Aorta (tissue), 5 donors: ENCODE measurements around the gene HDHD2. TPM values are rescaled to one million over a fixed set of nuclear protein-coding genes. Genes with fewer than 3 reads are reported as not detected.

Experiments
- ATAC-seq: fragments of 200-7000 bp; cut with Tn5 transposase; one replicate; pipeline ENCODE4 v1.9.1; 2022; ENCODE audit warnings: moderate library complexity; ENCODE audit not compliant: low FRiP score
- DNase-seq, 2 donors: peaks; one replicate each; pipeline ENCODE4 v3.0.0-alpha.2; 2020
- H3K27ac ChIP-seq, 2 donors: one replicate each; pipeline ENCODE4 v1.5.1; 2013; ENCODE audit warnings: low read length in 2 of 2, mild to moderate bottlenecking in 2 of 2, moderate library complexity in 2 of 2, control low read depth in 1 of 2, inconsistent platforms in 1 of 2, low read depth in 1 of 2
- H3K27me3 ChIP-seq, 2 donors: one replicate each; pipeline ENCODE4 v1.6.1; 2013; ENCODE audit warnings: control low read depth in 1 of 2, low read length in 1 of 2, mild to moderate bottlenecking in 1 of 2, moderate library complexity in 1 of 2; ENCODE audit not compliant: insufficient read depth in 2 of 2, control insufficient read depth in 1 of 2
- H3K36me3 ChIP-seq, 2 donors: one replicate each; pipeline ENCODE4 v1.6.1; 2013; ENCODE audit warnings: control low read depth in 1 of 2, low read length in 1 of 2, mild to moderate bottlenecking in 1 of 2; ENCODE audit not compliant: insufficient read depth in 2 of 2, control insufficient read depth in 1 of 2
- H3K4me1 ChIP-seq, 2 donors: one replicate each; pipeline ENCODE4 v1.6.1; 2013; ENCODE audit warnings: low read length in 2 of 2, control low read depth in 1 of 2, mild to moderate bottlenecking in 1 of 2, moderate library complexity in 1 of 2; ENCODE audit not compliant: insufficient read depth in 2 of 2, control insufficient read depth in 1 of 2
- H3K4me3 ChIP-seq, 2 donors: one replicate each; pipeline ENCODE4 v1.5.1; 2013; ENCODE audit warnings: low read length in 2 of 2, control low read depth in 1 of 2, mild to moderate bottlenecking in 1 of 2
- H3K9me3 ChIP-seq: one replicate; pipeline ENCODE4 v1.6.1; 2013; ENCODE audit warnings: mild to moderate bottlenecking, low read length; ENCODE audit not compliant: control insufficient read depth
- WGBS, 2 donors: extraction: QIAGEN DNeasy Blood & Tissue Kit; methylation state at CpG; one replicate each; pipeline ENCODE4 v1.1.7; 2013; 5-methylcytosine and 5-hydroxymethylcytosine counted together
- intact Hi-C, 2 donors: fragments of 100-400 bp; cut with DNase I; formaldehyde crosslinking; loops; one replicate each; pipeline versions ENCODE4 v1.14.2 to v1.15.0; 2022
- polyA plus RNA-seq, 2 donors: library from polyadenylated mRNA; stranded (reverse); fragments of 200-250 nt; gene quantifications; one replicate each; pipeline ENCODE4 v1.2.3, GENCODE V29; 2013
- total RNA-seq, 2 donors: library from RNA; stranded (reverse); fragmentation: NEBNext Ultra II Directional; extraction: Animal tissue kit (Norgen Biotek cat#: 25700); gene quantifications; one replicate each; pipeline ENCODE4 v1.2.1, GENCODE V29; 2021
- donor health status: healthy with polysubstance abuse.
- donor health status: Bipolar disorder and iron deficiency.
- donor health status: DM: no; HTN: no; CAD: no.
- donor health status: DM: no; HTN: no; CAD: no.
- donor health status: DM: yes; HTN: yes; CAD: no.

The HDHD2 gene
- total and polyA plus RNA-seq, 4 donors = 19.2 to 34.1 (median 28.1) TPM

DNA sequence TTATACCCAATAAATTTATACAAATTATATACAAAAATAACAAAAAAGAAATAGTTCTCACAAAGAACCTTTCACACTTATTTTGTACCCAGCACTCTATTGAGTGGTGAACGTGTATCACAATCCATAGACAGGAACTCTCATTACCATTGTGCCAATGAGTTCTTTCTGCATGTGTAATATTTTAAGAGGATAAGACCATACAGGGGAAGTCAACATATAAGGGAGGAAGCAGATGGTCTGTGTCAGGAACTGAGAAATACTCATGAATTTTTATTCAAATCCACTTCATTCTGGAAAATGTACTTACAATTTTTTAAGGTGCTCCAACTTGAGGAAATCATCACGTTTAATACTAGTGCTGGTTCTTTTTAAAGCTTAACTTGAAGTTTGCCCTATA, 87.8 kb downstream of the HDHD2 start:
- Histone ChIP-seq H3K9me3 (peaks cover 2% of the 10 kb centered on the region), H3K4me1 (no peaks in the 10 kb centered on the region), H3K36me3 (no peaks in the 10 kb centered on the region), H3K27me3 (no peaks in the 10 kb centered on the region), H3K4me3 (no peak overlapping the region), H3K27ac (no peak overlapping the region)
- no peak for DNase-seq
- WGBS, 2 donors = 61 to 63% methylated on average over 2 of the region's 2 CpGs
- no peak for ATAC-seq
- intact Hi-C loops = no loop called here

Other genes starting within 250 kb of the HDHD2 start
- gene PIAS2, start 233.0 kb downstream of the HDHD2 start, total RNA-seq = 10 to 100 TPM; 40.9 to 45.5 TPM
- 1 to 10 TPM; 5.0 to 8.9 TPM for gene PIAS2, start 233.0 kb downstream of the HDHD2 start, polyA plus RNA-seq
- 1 to 10 TPM; 1.8 to 3.2 TPM for gene KATNAL2, start 232.9 kb downstream of the HDHD2 start, total RNA-seq
- gene KATNAL2, start 232.9 kb downstream of the HDHD2 start, polyA plus RNA-seq = 1 to 10 TPM; 1.6 to 1.8 TPM
- not detected for gene ELOA2, start 114.9 kb downstream of the HDHD2 start, total RNA-seq
- not detected for gene ELOA2, start 114.9 kb downstream of the HDHD2 start, polyA plus RNA-seq
- gene IER3IP1, start 25.9 kb upstream of the HDHD2 start, total RNA-seq = 10 to 100 TPM in 1 of 2 donors, 1 to 10 TPM in 1; 9.8 to 10.6 TPM
- 10 to 100 TPM; 10.9 to 19.5 TPM for gene IER3IP1, start 25.9 kb upstream of the HDHD2 start, polyA plus RNA-seq
- gene SKOR2, start 101.2 kb upstream of the HDHD2 start, total RNA-seq = not detected
- gene SKOR2, start 101.2 kb upstream of the HDHD2 start, polyA plus RNA-seq = not detected